Epithelial cell of esophagus (primary cell): ENCODE data around the gene THUMPD2.

Source experiments
- DNase-seq: peaks from one replicate; pipeline ENCODE4 v3.0.0; 2010; ENCODE audit warnings: low read depth
- H3K4me3 ChIP-seq: 2 replicates; pipeline ENCODE4 v1.5.1; 2011; ENCODE audit warnings: mild to moderate bottlenecking, low read length, control low read depth
- CTCF ChIP-seq: IDR thresholded peaks from 2 replicates; pipeline ENCODE4 v1.5.1; 2011; ENCODE audit warnings: low read depth, mild to moderate bottlenecking, low read length, control low read depth, inconsistent platforms; ENCODE audit not compliant: insufficient read depth; ENCODE audit errors: missing control alignments

The THUMPD2 gene

GRCh38 chr2:39708003-39708402, 71.1 kb downstream of the THUMPD2 start:
- H3K4me3 ChIP-seq = no peak overlapping the region
- no peak for DNase-seq
- TF ChIP-seq CTCF = no peak

- no peak overlapping the region for H3K4me3 ChIP-seq
- TF ChIP-seq CTCF = no peak
- no peak for DNase-seq
These were observed 72.1 kb downstream of the THUMPD2 start for GRCh38 chr2:39706945-39707344.

- TF ChIP-seq CTCF = no peak
- no peak for DNase-seq
- H3K4me3 ChIP-seq = no peak overlapping the region
These were observed 72.7 kb downstream of the THUMPD2 start for GRCh38 chr2:39706312-39706711.

GRCh38 chr2:39705638-39706037, 73.4 kb downstream of the THUMPD2 start:
- DNase-seq = peak; percentile 18
- no peak overlapping the region for H3K4me3 ChIP-seq
- TF ChIP-seq CTCF = no peak

- DNase-seq = no peak
- H3K4me3 ChIP-seq = no peak overlapping the region
- TF ChIP-seq CTCF = no peak
These were observed 74.5 kb downstream of the THUMPD2 start for GRCh38 chr2:39704540-39704939.

GRCh38 chr2:39703181-39703872, 75.7 kb downstream of the THUMPD2 start:
- H3K4me3 ChIP-seq = no peak overlapping the region
- DNase-seq = no peak
- TF ChIP-seq CTCF = no peak

- no peak for DNase-seq
- no peak overlapping the region for H3K4me3 ChIP-seq
- no peak for TF ChIP-seq CTCF
These were observed 77.9 kb downstream of the THUMPD2 start for GRCh38 chr2:39701137-39701536.
